H1 (cell line): ENCODE results near the gene AIFM1. TPM values are rescaled to one million over a fixed set of nuclear protein-coding genes. Genes with fewer than 3 reads are reported as not detected.

Experiments used
- CTCF ChIA-PET: fragments of 300-600 bp; sonication (Branson Sonifier 250); formaldehyde crosslinking; loops from one replicate; lab custom pipeline; 2021; ENCODE audit not compliant: partially characterized antibody; lab: Charles Lee
- POLR2A ChIA-PET: fragments of 300-600 bp; sonication (Branson Sonifier 250); formaldehyde crosslinking; loops from one replicate; lab custom pipeline; 2021; ENCODE audit warnings: inconsistent platforms; ENCODE audit not compliant: partially characterized antibody; lab: Charles Lee
- DNase-seq, 2 experiments: peaks; one replicate each; pipeline versions ENCODE4 v3.0.0 to v3.0.0-alpha.2; 2010 to 2022; ENCODE audit warnings: low spot score in 2 of 2, low read depth in 1 of 2, mixed read lengths in 1 of 2
- FAIRE-seq: peaks from 2 replicates; lab custom pipeline; 2011; peaks lifted over from hg19 to GRCh38; lab: Jason Lieb, UNC
- H2AFZ ChIP-seq: 2 replicates; pipeline ENCODE4 v1.8.1; 2012; ENCODE audit warnings: low read length, inconsistent platforms
- H2AK5ac ChIP-seq: 2 replicates; pipeline ENCODE4 v1.6.1; 2013; ENCODE audit warnings: low read depth, low read length
- H2BK120ac ChIP-seq: replicated peaks from 2 replicates; pipeline ENCODE3; 2013; ENCODE audit warnings: low read depth, low read length, inconsistent platforms
- H2BK12ac ChIP-seq: 2 replicates; pipeline ENCODE4 v1.6.1; 2013; ENCODE audit warnings: low read depth, low read length
- H2BK15ac ChIP-seq: 2 replicates; pipeline ENCODE4 v1.6.1; 2013; ENCODE audit warnings: low read length
- H2BK20ac ChIP-seq: 2 replicates; pipeline ENCODE4 v1.6.1; 2013; ENCODE audit warnings: low read length
- H2BK5ac ChIP-seq: 2 replicates; pipeline ENCODE4 v1.6.1; 2013; ENCODE audit warnings: low read depth, low read length
- H3K14ac ChIP-seq: 2 replicates; pipeline ENCODE4 v1.6.1; 2013; ENCODE audit warnings: inconsistent platforms; ENCODE audit not compliant: insufficient read length
- H3K18ac ChIP-seq: 2 replicates; pipeline ENCODE4 v1.6.1; 2013; ENCODE audit warnings: low read length; ENCODE audit errors: extremely low read depth
- H3K23ac ChIP-seq: 2 replicates; pipeline ENCODE4 v1.6.1; 2013; ENCODE audit warnings: inconsistent platforms; ENCODE audit not compliant: insufficient read length
- H3K23me2 ChIP-seq: 2 replicates; pipeline ENCODE4 v1.6.1; 2013; ENCODE audit warnings: low read depth, low read length
- H3K27ac ChIP-seq: 2 replicates; pipeline ENCODE4 v1.6.1; 2011; ENCODE audit warnings: low read depth, low read length, inconsistent platforms
- H3K27me3 ChIP-seq, 4 experiments: replicated peaks in 1 of 4; 1 replicate in 1 of 4; 2 replicates in 3 of 4; pipeline versions ENCODE4 v1.6.1 to v1.8.1; 2011 to 2013; ENCODE audit warnings: low read length in 3 of 4, mild to moderate bottlenecking in 3 of 4, inconsistent platforms in 2 of 4, mixed read lengths in 2 of 4, moderate library complexity in 1 of 4; ENCODE audit not compliant: control insufficient read depth in 3 of 4, insufficient read depth in 3 of 4; ENCODE audit errors: extremely low read depth in 1 of 4
- H3K36me3 ChIP-seq, 4 experiments: 2 replicates each; pipeline versions ENCODE4 v1.6.1 to v1.8.1; 2011 to 2013; ENCODE audit warnings: mild to moderate bottlenecking in 4 of 4, low read length in 3 of 4, moderate library complexity in 2 of 4, control low read depth in 1 of 4, inconsistent platforms in 1 of 4; ENCODE audit not compliant: insufficient read depth in 4 of 4, control insufficient read depth in 2 of 4
- H3K4ac ChIP-seq: replicated peaks from 2 replicates; pipeline ENCODE3; 2013; ENCODE audit warnings: low read length, low read depth, mixed read lengths, inconsistent platforms; ENCODE audit not compliant: insufficient read length
- H3K4me1 ChIP-seq, 4 experiments: replicated peaks in 1 of 4; 1 replicate in 1 of 4; 2 replicates in 3 of 4; pipeline versions ENCODE4 v1.6.1 to v1.8.1; 2011 to 2013; ENCODE audit warnings: low read length in 3 of 4, inconsistent platforms in 2 of 4, mixed read lengths in 1 of 4; ENCODE audit not compliant: insufficient read depth in 4 of 4, control insufficient read depth in 3 of 4
- H3K4me2 ChIP-seq, 2 experiments: 2 replicates each; pipeline versions ENCODE4 v1.6.1 to v1.8.1; 2011 to 2013; ENCODE audit warnings: low read depth in 2 of 2, low read length in 2 of 2, control low read depth in 1 of 2, inconsistent platforms in 1 of 2, mild to moderate bottlenecking in 1 of 2; ENCODE audit not compliant: insufficient read depth in 1 of 2
- H3K4me3 ChIP-seq, 4 experiments: fragments of 200-600, 300-600 bp in 1 of 4; sonication (generic), shearing (Covaris generic), sonication (Bioruptor Twin) in 1 of 4; 2 replicates each; pipeline versions ENCODE4 v1.5.1 to v1.8.1; 2011 to 2016; ENCODE audit warnings: low read length in 4 of 4, low read depth in 3 of 4, control low read depth in 2 of 4, inconsistent platforms in 2 of 4, mild to moderate bottlenecking in 2 of 4, mixed read lengths in 1 of 4, moderate library complexity in 1 of 4; ENCODE audit not compliant: insufficient read depth in 2 of 4; ENCODE audit errors: extremely low read depth in 1 of 4
- H3K56ac ChIP-seq: replicated peaks from 2 replicates; pipeline ENCODE3; 2013; ENCODE audit warnings: low read depth, mild to moderate bottlenecking, mixed read lengths, low read length, inconsistent platforms; ENCODE audit not compliant: insufficient read length
- H3K79me1 ChIP-seq: 2 replicates; pipeline ENCODE4 v1.6.1; 2013; ENCODE audit warnings: low read depth, low read length, control low read depth
- H3K79me2 ChIP-seq, 2 experiments: 2 replicates each; pipeline versions ENCODE4 v1.6.1 to v1.8.1; 2012 to 2013; ENCODE audit warnings: low read length in 2 of 2, mild to moderate bottlenecking in 2 of 2, inconsistent platforms in 1 of 2; ENCODE audit not compliant: insufficient read depth in 2 of 2, control insufficient read depth in 1 of 2
- H3K9ac ChIP-seq, 4 experiments: replicated peaks in 1 of 4; 1 replicate in 1 of 4; 2 replicates in 3 of 4; pipeline versions ENCODE4 v1.6.1 to v1.8.1; 2011 to 2013; ENCODE audit warnings: low read depth in 3 of 4, low read length in 3 of 4, control low read depth in 2 of 4, mild to moderate bottlenecking in 2 of 4, moderate library complexity in 2 of 4, inconsistent platforms in 1 of 4; ENCODE audit errors: extremely low read depth in 1 of 4
- H3K9me3 ChIP-seq, 2 experiments: 2 replicates each; pipeline versions ENCODE4 v1.6.1 to v1.8.1; 2012 to 2013; ENCODE audit warnings: mild to moderate bottlenecking in 2 of 2, moderate library complexity in 2 of 2, control low read depth in 1 of 2, inconsistent platforms in 1 of 2, low read depth in 1 of 2, low read length in 1 of 2, mixed read lengths in 1 of 2; ENCODE audit not compliant: insufficient read depth in 2 of 2
- H4K20me1 ChIP-seq, 2 experiments: replicated peaks in 1 of 2; 2 replicates each; pipeline versions ENCODE3 to v1.8.1; 2011 to 2013; ENCODE audit warnings: inconsistent platforms in 2 of 2, low read length in 2 of 2, mild to moderate bottlenecking in 1 of 2; ENCODE audit not compliant: insufficient read depth in 2 of 2, control insufficient read depth in 1 of 2
- H4K5ac ChIP-seq: 2 replicates; pipeline ENCODE4 v1.6.1; 2013; ENCODE audit warnings: low read length, low read depth, mixed read lengths, inconsistent platforms; ENCODE audit not compliant: insufficient read length
- H4K8ac ChIP-seq: 2 replicates; pipeline ENCODE4 v1.8.0; 2013; ENCODE audit warnings: mild to moderate bottlenecking, moderate library complexity, low read length, inconsistent platforms; ENCODE audit not compliant: insufficient read depth; ENCODE audit errors: extremely low read depth
- H4K91ac ChIP-seq: replicated peaks from 2 replicates; pipeline ENCODE3; 2013; ENCODE audit warnings: low read length, mixed read lengths, inconsistent platforms; ENCODE audit not compliant: insufficient read length
- CBX8 ChIP-seq: fragments of 300-800, 300-1000 bp; sonication (generic); IDR thresholded peaks from 2 replicates; pipeline ENCODE4 v1.7.1; 2016; ENCODE audit warnings: low read depth, low read length, borderline replicate concordance
- HDAC2 ChIP-seq, 2 experiments: fragments of 300-600 bp in 1 of 2; sonication (generic) in 1 of 2; IDR thresholded peaks; 2 replicates each; pipeline ENCODE4 v1.6.1; 2011 to 2012; ENCODE audit warnings: low read depth in 2 of 2, low read length in 2 of 2, mild to moderate bottlenecking in 2 of 2, moderate library complexity in 2 of 2, borderline replicate concordance in 1 of 2, inconsistent platforms in 1 of 2
- JUN ChIP-seq: IDR thresholded peaks from 2 replicates; pipeline ENCODE4 v1.6.1; 2011; ENCODE audit warnings: low read depth, mild to moderate bottlenecking, improper control_type of control experiment, low read length
- POLR2A ChIP-seq, 2 experiments: IDR thresholded peaks; 1 replicate in 1 of 2; 2 replicates in 1 of 2; pipeline ENCODE4 v1.6.1; 2011; ENCODE audit warnings: low read depth in 2 of 2, low read length in 2 of 2, mild to moderate bottlenecking in 2 of 2; ENCODE audit errors: control extremely low read depth in 1 of 2
- RBBP5 ChIP-seq: IDR thresholded peaks from 2 replicates; pipeline ENCODE4 v1.7.1; 2012; ENCODE audit warnings: low read depth, mild to moderate bottlenecking, inconsistent platforms, low read length, moderate library complexity, borderline replicate concordance
- ZNF274 ChIP-seq: IDR thresholded peaks from 2 replicates; pipeline ENCODE4 v1.7.0; 2012; ENCODE audit warnings: low read length, borderline replicate concordance; ENCODE audit errors: extremely low read depth
- WGBS, 2 experiments: shearing (Covaris generic) in 1 of 2; methylation state at CpG; one replicate each; pipeline versions ENCODE4 v1.1.6 to v1.1.7; 2013 to 2015; ENCODE audit warnings: low lambda C conversion rate in 2 of 2, mixed read lengths in 2 of 2, inconsistent platforms in 1 of 2, low coverage in 1 of 2, missing lambda C conversion rate in 1 of 2; ENCODE audit not compliant: insufficient replicate concordance in 2 of 2, insufficient coverage in 1 of 2, insufficient read length in 1 of 2; ENCODE audit errors: extremely low coverage in 1 of 2, missing lambda C conversion rate in 1 of 2; 5-methylcytosine and 5-hydroxymethylcytosine counted together
- polyA plus RNA-seq, 7 experiments: library from polyadenylated mRNA; depleted of rRNA in 3 of 7; stranded (reverse) in 5 of 7; unstranded in 2 of 7; fragments of >200 nt in 5 of 7; fragments of 200-250 nt in 2 of 7; gene quantifications; 1 replicate in 5 of 7; 2 replicates in 1 of 7; 4 replicates in 1 of 7; pipeline versions ENCODE4 v1.2.1 to v1.2.3, GENCODE V29; 2011 to 2013; ENCODE audit warnings: missing spikeins in 2 of 7, mixed read lengths in 2 of 7
- total RNA-seq: library from RNA; stranded (reverse); fragmentation: NEBNext Ultra II Directional; extraction: Animal tissue kit (Norgen Biotek cat#: 25700); gene quantifications from 2 replicates; pipeline ENCODE4 v1.2.1, GENCODE V29; 2021
- TF ChIP-seq, protein P1 (sequence below): IDR thresholded peaks from 2 replicates; pipeline ENCODE4 v1.6.1; 2011; ENCODE audit warnings: low read length, improper control_type of control experiment

AIFM1 gene
- total and polyA plus RNA-seq, 2 of the 8 experiments (the other 6 are each of a cell fraction or from before 2014, with no cell fraction given): 34.1 to 55.4 TPM

DNA sequence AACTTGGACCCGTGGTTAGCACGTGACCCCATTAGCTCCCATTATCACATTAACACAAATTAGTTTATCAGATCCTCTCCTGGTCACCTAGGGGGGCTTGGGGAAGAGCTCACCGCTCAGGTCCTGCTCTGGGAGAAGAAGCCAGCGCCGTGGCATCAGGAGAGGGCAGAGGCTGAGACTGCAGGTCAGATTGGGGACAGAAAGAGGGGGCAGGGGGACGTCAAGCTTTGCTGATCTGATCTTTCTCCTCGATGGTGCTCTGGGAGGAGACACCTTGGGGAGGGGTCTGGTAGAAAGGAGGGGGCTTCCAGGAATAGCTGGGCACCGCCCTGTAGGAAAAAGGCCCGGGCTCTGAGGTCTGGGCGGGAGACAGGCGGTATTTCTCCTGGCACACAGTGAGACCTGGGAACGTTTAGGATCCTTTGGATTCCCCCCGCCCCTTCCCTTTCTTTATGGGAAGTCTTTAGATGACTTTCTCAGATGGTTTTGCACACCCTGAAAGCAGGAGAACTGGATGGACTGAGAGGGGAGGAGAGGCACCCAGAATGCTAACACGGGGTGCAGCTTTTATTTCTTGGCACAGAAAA is 46.2 kb downstream of the AIFM1 start:
- Histone ChIP-seq H3K27me3 (peaks cover 0 to 9% (median 2%) of the 10 kb centered on the region in 4 experiments; a peak in 3 of 7 replicates), H3K27ac (no peak overlapping the region), H3K9ac (no peak overlapping the region), H2BK15ac (no peak overlapping the region), H3K56ac (no peak overlapping the region), H3K4ac (no peak overlapping the region), H2BK120ac (no peak overlapping the region), H3K18ac (no peak overlapping the region), H4K8ac (no peak overlapping the region), H4K91ac (no peak overlapping the region), H3K4me1 (no peaks in the 10 kb centered on the region; a peak in 1 of 7 replicates), H3K23me2 (no peaks in the 10 kb centered on the region; the same call in 1 of the 2 replicates), H2BK12ac (no peak overlapping the region), H2AK5ac (no peak overlapping the region), H3K4me3 (no peak overlapping the region), H3K23ac (no peak overlapping the region), H3K14ac (no peak overlapping the region), H3K36me3 (no peaks in the 10 kb centered on the region), H4K5ac (no peak overlapping the region), H2BK5ac (no peak overlapping the region), H3K4me2 (no peak overlapping the region; a peak in 1 of 4 replicates), H4K20me1 (peaks cover 2% of the 10 kb centered on the region in 2 experiments), H3K79me1 (no peaks in the 10 kb centered on the region), H2BK20ac (no peak overlapping the region), H3K9me3 (no peaks in the 10 kb centered on the region), H2AFZ (no peak overlapping the region), H3K79me2 (no peaks in the 10 kb centered on the region)
- 87% methylated on average over 12 of the region's 14 CpGs; no CpG with 5 or more reads in 1 of the 2 experiments for WGBS, 2 experiments
- TF ChIP-seq RBBP5: no peak
- no peak for TF ChIP-seq POLR2A (IDR thresholded peaks at IDR 0.05; ENCODE audit: control extremely low read depth in 1 of 2, low read depth in 2 of 2, low read length in 2 of 2)
- TF ChIP-seq, protein P1, sequence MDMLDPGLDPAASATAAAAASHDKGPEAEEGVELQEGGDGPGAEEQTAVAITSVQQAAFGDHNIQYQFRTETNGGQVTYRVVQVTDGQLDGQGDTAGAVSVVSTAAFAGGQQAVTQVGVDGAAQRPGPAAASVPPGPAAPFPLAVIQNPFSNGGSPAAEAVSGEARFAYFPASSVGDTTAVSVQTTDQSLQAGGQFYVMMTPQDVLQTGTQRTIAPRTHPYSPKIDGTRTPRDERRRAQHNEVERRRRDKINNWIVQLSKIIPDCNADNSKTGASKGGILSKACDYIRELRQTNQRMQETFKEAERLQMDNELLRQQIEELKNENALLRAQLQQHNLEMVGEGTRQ: no peak
- TF ChIP-seq CBX8: no peak
- no peak for TF ChIP-seq JUN
- no peak for TF ChIP-seq ZNF274
- no peak for TF ChIP-seq HDAC2 (IDR thresholded peaks at IDR 0.05; ENCODE audit: borderline replicate concordance in 1 of 2, low read depth in 2 of 2, low read length in 2 of 2)
- FAIRE-seq: no peak
- CTCF ChIA-PET: interaction anchor here (0.5 to 5.0 kb wide), 11 partner anchors 10 to 54 kb away, joined by 3 to 36 read pairs (median 4); no protein-coding TSS in a partner anchor
- no peak for DNase-seq
- POLR2A ChIA-PET: interaction anchor here (1.6 kb wide), 1 partner anchor 8 kb away, joined by 3 read pairs; no protein-coding TSS in a partner anchor
